ENCODE results near the gene OSM.

GRCh38 chr22:30235687-30236170 is 30.9 kb downstream of the OSM start:
- TF ChIP-seq EZH2 (IDR thresholded peaks at IDR 0.05; ENCODE audit: insufficient read depth, poor library complexity, severe bottlenecking) (no peak), EZH2phosphoT487 (IDR thresholded peaks at IDR 0.05; ENCODE audit: insufficient read depth, low read depth) (no peak)
